ENCODE results near the gene CIDEB.

DNA sequence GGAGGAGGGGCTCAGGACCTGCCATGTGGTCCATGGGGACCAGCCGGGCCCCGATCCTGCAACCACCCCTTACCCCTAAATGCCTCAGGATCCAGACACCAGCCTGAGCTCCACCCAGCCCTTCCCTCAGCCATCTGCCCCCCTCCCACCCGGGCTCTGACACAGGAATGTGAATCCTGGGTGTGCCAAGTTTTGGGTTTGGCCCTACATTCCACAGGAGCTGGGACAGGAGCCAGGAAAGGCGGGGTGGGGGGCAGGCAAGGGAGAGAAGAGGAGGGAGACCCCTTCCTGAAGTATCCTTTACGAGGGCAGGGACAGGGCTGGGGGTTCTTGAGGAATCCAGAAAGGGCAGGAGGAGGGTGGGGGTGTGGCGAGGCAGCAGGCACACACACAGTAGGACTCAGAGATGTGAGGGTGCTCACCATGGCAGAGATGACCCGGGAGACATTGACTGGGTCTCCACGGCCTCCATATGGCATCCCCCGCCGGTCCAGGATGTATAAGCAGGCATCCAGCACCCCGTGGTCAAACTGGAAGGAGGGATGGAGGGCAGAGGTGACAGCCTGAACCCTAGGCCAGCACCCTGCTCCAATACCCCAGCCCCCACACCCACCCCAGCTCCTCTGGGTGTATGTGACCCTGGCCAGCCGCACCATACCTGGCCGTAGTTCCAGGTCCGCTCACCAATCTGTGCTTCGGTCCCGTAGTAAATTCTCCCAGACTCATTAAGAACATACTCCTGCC is 48.3 kb downstream of the CIDEB start:
- TF ChIP-seq POLR2AphosphoS5 (IDR thresholded peaks at IDR 0.05; ENCODE audit: low read depth, low read length): no peak
- TF ChIP-seq POLR2A (IDR thresholded peaks at IDR 0.05; ENCODE audit: low read depth, low read length): no peak
- no peak for TF ChIP-seq PAX5 (IDR thresholded peaks at IDR 0.05; ENCODE audit: insufficient read depth, low read length, severe bottlenecking)
- no peak for TF ChIP-seq SPI1 (IDR thresholded peaks at IDR 0.05; ENCODE audit: low read depth, low read length)
- TF ChIP-seq POU2F2 (IDR thresholded peaks at IDR 0.05; ENCODE audit: low read depth, low read length): no peak
